K562 treated with DMSO at 1 percent for 12 hours (cell line): ENCODE measurements around the gene POM121. TPM values are rescaled to one million over a fixed set of nuclear protein-coding genes. Genes with fewer than 3 reads are reported as not detected.

ENCODE experiments used
- total RNA-seq: library from RNA; unstranded; fragments of 300-600 nt; gene quantifications from 2 replicates; pipeline ENCODE4 v1.2.3, GENCODE V29; 2022; ENCODE audit not compliant: insufficient read depth

Gene POM121
- total RNA-seq, result 20.0 and 92.4 TPM in 2 replicates

DNA sequence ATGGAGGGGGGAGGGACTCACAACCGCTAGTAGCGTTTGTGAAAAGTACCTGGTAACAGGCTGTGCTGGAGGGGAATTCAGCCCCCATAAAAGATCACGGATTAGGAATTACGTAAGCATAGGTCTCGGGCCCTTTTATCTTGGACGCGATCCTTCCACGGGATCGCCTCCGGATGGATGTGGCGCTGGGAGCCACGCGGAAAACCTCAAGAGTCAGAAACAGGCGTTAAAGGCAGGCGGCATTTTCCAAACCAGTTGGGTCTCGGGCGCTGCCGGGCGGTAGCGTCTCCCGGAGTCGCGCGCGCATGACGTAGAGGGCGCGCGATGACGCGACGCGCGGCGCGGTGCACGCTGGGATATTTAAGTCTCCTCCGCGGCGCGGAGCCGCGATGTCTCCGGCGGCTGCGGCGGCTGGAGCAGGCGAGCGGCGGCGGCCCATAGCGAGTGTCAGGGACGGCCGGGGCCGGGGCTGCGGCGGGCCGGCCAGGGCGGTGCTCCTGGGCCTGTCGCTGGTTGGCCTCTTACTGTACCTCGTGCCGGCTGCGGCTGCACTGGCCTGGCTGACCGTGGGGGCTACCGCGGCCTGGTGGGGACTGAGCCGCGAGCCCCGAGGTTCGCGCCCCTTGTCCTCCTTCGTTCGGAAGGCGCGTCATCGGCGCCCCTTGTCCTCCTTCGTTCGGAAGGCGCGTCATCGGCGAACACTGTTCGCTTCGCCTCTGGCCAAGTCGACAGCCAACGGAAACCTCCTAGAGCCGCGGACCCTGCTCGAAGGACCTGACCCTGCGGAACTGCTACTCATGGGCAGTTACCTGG is at the start of gene POM121:
Gene POM121, plus strand, starts transcription at position 363 of the 813 bp plus-strand sequence. Its CDS starts 27 bp downstream, at position 390.

GRCh38 chr7:72968980-72969516 is 44.2 kb downstream of the POM121 start, which contains the start of gene TRIM74:
Gene TRIM74, minus strand, starts transcription at chr7:72969466. Its CDS starts 3,309 bp downstream, at chr7:72966157.

Other genes starting within 250 kb of the POM121 start
- 4.2 and 11.2 TPM in 2 replicates for gene TYW1B, start 96.9 kb upstream of the POM121 start, total RNA-seq
- gene TRIM74, start 44.4 kb downstream of the POM121 start, total RNA-seq, result 0.60 TPM in 1 of 2 replicates, not detected in the other
- gene SPDYE8, start 104.7 kb downstream of the POM121 start, total RNA-seq, result not detected in 2 replicates
- not detected in 2 replicates for gene SPDYE11, start 132.8 kb downstream of the POM121 start, total RNA-seq
- gene SPDYE9, start 160.9 kb downstream of the POM121 start, total RNA-seq, result not detected in 2 replicates